Stimulated activated naive CD4-positive, alpha-beta T cell treated with Interleukin-2 at 50 U/mL for 16 hours (primary cell): ENCODE results near the gene ARHGEF16.

Experiments
- DNase-seq: peaks from one replicate; lab custom pipeline; 2025; lab: John Stamatoyannopoulos, UW

The ARHGEF16 gene

DNA sequence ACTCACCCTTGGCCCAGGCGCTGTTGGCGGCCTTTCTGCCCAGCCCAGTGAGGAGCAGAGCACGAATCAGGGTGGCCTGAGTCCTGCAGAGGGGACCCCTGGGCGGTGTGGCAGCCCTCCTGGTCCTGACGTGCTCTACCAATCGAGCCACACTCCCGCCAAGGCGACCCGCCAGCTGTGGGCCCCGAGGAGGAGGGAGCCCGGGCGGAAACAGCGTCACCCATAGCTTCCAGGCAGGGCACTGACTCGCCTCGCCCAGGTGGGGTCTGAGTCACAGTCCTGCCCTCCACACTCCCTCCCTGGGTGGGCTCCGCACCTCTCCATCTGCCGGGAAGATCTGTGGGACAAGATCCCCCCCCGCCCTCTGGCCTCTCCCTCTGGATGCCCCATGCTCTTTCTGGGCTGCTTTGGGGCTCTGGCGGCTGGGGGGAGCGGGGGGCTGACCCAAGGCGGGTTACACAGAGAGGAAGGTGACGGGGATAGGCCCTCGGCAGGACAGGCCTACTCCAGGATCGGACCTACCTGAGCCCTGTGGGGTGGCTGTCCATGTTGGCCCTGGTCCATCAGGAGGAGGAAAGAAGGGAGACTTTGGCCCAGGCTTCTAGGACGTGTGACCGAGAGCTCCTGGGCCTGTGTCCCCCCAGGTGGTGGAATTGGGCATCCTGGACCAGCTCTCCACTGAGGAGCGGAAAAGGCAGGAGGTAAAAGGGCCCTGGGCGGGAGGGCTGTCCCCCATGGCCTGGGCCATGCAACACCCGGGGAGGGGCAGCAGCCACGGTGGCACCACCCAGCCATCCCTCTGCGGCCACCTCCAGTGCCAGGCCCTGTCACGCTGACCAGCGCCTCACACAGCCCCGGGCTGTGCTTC lies 14.0 kb downstream of the ARHGEF16 start:
- no peak for DNase-seq

DNA sequence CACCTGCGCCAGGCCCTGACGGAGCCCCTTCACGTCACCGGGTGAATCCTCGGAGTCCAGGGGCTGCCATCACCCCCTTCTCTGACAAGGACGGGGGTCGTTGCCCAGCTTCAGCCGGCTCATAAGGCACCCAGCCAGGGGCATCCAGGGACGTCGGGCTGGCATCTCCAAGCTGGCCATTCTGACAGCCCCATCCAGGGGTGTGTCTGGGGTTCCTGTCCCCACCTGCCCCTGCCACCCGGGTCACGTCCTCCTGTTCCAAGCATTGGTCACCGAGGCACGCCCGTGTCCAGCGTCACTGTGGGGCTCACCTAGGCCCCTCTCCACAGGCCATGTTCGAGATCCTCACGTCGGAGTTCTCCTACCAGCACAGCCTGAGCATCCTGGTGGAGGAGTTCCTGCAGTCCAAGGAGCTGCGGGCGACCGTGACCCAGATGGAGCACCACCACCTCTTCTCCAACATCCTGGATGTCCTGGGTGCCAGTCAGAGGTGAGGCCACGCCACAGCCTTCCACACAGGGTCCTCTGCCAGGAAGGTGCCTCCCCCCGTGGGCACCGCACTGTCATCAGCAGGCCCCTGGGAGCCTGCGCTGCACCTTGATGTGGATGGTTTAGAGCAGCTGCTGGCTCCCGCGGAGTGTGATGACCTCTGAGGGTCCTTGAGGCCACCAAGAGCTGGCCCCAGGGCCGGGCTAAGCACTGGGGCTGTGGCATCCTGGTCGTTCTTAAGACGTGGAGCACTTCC lies 14.8 kb downstream of the ARHGEF16 start:
- DNase-seq, result no peak

DNA sequence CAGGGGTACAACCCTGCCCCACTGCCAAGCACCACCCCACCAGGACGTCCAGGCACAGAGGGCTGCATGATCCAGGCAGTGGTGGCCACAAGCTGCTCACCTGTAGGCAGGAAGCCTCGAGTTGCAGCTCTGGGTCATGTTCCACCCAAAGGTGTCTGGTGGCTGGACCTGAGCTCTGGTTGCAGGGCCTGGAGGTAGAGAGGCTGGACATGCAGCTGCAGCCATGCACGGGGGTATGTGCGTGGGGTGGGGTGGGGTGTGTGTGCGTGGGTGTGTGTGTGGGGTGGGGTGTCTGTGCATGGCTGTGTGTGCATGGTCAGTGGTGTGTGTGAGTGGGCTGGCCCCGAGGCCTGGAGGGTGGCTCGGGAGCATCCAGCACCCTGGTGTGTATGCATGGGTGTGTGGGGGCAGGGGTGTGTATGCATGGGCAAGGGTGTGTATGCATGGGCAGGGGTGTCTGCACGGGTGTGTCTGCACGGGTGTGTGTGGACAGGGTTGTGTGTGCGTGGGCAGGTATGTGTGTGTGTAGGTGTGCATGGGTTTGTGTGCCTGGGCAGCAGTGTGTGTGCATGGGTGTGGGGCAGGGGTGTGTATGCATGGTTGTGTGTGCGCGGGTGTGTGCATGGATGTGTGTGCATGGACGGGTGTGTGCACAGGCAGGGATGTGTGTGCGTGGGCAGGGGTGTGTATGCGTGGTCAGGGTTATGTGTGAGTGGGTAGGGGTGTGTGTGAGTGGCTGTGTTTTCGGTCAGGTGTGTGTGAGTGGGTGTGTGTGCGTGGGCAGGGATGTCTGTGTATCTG lies 15.6 kb downstream of the ARHGEF16 start:
- DNase-seq, result no peak

DNA sequence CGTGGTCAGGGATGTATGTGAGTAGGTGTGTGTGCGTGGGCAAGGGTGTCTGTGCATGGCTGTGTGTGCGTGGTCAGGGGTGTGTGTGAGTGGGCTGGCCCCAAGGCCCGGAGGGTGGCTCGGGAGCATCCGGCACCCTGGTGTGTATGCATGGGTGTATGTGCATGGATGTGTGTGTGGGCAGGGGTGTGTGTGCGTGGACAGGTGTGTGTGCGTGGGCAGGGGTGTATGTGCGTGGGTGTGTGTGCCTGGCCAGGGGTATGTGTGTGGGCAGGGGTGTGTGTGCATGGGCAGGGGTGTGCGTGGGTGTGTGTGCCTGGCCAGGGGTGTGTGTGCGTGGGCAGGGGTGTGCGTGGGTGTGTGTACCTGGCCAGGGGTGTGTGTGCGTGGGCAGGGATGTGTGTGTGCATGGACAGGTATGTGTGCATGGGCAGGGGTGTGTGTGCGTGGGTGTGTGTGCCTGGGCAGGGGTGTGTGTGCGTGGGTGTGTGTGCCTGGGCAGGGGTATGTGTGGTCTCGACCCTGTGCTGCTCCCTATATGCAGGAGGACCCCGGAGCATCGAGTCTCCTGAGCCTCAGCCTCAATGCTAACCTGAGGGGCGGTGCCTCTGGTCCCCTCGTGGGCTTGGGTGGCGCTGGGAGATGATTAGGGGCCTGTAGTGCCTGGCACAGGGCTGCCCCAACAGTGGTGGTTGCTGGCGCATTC lies 16.3 kb downstream of the ARHGEF16 start:
- no peak for DNase-seq

DNA sequence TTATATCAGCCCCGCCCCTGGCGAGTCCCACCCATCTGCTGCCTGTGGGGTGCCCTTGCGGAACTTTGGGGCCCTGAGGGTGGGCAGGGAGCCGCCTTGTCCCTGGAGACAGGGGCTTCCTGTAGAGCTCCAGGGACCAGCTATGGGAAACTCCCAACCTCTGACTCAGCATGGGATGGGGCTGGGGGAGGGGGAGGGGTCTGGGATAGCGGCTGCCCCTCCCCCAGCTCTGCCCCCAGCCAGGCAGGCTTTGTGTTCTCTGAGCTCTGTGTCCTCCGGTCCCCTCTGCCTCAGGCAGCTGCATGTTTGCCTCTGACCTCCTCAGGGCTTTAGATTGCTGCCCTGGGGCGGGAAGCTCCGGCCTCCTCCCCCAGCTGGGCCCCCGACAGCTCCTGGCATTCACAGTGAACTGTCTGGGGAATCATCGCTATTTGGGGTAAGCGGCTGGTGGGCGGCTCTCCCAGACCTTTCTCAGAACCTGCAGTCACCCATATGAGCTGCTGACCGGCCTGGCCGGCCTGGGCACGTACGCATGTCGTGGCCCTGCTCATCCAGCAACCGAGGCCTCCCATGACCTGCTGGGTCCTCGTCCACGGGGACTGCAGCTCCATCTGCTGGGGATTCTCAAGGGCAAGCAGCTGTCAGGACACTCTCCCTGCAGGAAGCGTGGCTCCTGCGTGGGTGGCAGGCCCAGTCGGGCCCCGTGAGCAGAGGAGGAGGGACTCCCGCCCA lies 17.1 kb downstream of the ARHGEF16 start:
- DNase-seq, result no peak

DNA sequence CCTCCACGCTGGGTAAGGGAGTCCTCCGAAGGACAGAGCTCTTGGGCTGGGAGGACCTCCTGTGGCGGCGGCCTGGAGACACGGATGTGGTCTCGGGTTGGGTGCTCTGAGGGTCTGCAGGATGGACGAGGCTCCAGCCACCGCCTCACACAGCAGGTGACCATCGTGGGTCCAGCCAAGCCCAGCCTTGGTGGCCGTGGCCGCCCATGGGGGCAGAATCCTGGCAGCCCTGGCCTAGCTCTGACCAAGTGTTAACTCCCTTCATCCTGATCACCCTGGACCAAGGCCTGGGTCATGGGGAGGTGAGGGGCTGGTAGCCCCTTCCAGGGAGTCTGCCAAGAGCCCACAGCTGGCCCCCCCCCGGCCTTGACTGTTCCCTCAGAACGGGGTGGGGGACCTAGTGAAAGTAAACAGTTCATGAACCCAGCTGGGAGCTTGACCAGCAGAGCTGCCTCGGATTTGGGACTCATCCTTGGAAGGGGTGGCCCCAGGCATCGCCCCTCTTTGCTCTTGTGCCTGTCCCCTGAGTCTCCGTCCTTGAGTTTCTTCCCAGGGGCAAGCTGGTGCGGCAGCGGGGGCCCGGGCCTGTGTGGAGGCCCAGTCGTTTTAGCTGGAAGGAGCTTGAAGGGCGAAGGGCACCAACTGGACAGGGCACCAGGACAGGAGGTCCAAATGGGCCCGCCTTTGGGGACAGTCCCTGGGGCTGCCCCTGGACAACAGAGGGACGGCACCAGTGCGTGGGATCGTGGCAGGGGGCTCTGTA lies 17.8 kb downstream of the ARHGEF16 start:
- no peak for DNase-seq

DNA sequence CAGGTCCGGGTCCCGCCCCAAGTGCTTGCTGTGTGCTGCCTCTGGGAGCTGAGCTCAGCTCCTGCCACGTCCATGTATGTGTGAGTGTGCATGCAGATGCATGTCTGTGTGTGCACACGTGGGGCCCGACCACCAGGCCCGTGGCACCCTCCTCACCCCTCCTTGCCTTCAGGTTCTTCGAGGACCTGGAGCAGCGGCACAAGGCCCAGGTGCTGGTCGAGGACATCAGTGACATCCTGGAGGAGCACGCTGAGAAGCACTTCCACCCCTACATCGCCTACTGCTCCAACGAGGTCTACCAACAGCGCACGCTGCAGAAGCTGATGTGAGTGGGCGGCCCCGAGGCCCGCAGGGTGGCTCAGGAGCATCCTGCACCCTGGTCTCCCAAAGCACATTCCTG lies 18.4 kb downstream of the ARHGEF16 start:
- DNase-seq, result no peak

DNA sequence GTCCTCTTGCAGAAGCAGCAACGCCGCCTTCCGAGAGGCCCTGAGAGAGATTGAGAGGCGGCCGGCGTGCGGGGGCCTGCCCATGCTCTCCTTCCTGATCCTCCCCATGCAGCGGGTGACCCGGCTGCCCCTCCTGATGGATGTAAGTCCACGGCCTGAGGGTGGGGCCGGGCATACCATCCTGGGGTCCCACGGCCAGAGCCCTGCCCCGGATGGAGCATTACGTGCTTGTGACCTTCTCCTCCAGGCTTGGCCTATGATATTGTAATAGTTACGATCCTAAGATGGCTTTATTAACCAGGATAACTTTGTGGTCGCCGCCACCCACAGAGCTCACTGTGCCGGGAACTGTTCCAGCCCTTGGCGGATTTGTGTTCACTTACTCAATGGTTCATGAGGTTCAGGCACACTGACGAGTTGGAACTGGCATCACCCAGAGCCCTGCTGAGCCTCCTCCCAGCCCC lies 18.9 kb downstream of the ARHGEF16 start:
- DNase-seq, result no peak

DNA sequence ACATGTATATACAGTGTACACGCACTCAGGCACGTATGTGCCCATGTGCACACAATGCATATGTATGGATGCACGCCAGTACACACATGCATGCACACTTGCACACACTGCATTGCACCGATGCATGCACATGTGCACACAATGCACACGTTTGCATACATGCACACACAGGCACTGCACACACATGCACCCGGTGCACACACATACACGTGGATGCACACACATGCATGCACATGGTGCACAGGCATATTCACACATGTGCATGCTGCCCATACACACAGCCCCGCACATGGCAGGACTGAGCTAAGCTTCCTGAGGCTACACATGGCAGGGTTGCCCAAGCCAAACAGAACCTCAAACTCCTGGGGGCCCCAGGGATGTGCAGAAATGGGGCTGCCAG lies 19.6 kb downstream of the ARHGEF16 start:
- no peak for DNase-seq

DNA sequence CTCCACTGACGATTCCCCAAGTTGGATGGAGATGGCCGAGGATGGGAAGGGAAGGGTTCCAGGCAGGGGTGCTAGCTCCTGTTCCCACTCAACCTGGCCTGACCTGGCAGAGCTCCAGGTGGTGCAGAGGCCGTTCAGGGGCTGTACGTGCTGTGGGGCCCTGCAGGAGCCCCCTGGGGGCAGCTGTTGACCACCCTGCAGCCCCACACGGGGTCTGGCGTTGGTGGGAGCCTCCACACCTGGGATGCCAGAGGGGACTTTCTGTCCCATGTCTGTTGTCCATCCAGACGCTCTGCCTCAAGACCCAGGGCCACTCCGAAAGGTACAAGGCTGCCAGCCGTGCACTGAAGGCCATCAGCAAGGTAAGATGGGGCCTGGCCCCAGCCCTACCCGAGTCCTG lies 20.0 kb downstream of the ARHGEF16 start:
- DNase-seq, result no peak

DNA sequence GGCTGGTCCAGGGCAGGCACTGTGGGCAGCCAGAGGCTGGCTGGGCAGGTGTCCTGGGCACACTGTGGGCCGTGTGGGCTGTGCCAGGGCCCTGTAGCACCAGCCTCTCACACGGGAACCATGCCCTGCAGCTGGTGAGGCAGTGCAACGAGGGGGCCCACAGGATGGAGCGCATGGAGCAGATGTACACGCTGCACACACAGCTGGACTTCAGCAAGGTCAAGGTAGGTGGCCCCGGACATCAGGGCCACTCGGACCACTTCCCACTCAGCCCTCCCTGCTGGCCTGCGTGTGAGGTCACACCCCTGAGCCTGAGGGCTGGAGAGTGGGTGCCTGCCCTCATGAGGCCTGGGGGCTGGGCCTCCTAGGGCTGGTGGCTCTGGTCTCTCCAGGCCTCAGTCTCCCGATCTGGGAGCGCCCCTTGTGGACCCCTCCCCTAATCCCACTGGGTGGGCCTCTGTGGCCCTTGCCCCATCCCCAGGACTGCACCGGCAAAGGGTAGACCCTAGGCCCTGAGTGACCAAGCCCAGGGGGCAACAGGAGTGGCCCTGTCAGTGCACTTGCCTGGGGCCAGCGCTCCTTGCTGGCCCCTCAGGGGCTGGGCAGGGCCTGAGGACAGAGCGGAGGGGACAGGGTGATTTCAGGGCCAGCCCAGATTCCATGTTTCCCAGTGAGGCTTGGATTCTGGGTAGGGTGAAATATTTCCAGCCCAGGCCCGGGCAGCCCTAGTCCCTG lies 21.5 kb downstream of the ARHGEF16 start:
- DNase-seq, result no peak

DNA sequence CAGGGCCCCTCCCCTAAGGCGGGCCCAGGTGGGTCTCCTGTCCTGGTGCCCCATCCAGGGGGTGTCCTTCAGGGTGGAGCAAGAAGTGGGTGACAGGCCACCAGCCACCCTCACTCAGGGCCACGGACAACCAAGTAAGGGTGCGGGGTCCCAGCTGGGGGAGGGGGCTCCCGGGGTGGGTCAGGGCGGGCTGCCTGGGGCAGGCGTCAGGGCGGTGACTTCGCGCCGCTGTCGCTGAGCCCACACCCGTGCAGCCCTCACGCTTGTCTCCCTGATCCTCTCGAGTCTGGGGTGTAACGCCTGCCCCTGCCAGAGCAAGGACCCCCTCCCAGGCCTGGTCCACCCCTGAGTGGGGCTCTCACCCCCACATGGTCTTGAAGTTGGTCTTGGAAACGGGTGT lies 22.2 kb downstream of the ARHGEF16 start:
- no peak for DNase-seq

DNA sequence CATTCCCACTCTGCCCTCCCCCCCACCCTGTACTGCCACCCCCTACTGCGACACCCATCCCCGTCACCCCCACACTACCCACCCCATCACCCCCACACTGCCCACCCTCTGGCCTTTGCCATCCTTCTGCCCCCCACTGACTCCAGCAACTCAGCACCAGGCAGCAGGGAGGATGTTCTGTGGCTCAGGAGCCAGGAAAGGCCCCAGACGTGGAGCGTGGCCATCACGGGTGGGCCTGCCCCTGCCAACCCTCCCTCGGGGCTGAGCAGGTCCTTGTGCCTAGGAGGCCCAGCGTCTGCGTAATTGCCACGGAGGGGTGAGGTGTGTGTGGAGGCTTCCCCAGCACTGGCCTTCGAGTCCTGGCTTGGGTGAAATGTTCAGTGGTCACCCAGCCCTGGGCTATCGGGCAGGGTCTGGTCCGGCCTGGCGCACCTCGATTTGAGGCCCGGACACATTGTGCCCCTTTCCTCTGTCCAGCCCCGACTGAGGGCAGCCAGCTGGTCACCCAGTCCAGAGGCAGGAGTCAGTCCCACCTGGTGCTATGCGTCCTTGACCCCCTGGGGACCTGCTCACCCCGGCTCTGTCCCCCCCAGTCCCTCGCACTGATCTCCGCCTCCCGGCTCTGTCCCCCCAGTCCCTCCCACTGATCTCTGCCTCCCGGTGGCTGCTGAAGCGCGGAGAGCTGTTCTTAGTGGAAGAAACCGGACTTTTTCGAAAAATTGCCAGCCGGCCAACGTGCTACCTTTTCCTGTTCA lies 23.0 kb downstream of the ARHGEF16 start:
- DNase-seq, result no peak

DNA sequence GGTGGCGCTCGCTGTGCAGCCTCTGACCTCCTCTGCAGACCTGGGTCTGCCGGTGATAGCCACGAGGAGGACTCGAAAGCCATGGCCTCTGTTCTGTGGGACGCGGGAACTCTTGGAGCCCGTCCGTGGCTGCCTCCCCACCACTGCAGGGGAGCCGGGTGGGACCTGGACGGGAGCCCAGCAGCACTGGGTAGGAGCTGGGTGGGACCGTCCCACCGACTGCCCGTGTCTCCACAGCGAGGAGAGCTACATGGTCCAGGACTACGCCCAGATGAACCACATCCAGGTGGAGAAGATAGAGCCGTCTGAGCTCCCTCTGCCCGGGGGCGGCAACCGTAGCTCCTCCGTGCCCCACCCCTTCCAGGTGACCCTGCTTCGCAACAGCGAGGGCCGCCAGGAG lies 23.7 kb downstream of the ARHGEF16 start:
- DNase-seq, result no peak

DNA sequence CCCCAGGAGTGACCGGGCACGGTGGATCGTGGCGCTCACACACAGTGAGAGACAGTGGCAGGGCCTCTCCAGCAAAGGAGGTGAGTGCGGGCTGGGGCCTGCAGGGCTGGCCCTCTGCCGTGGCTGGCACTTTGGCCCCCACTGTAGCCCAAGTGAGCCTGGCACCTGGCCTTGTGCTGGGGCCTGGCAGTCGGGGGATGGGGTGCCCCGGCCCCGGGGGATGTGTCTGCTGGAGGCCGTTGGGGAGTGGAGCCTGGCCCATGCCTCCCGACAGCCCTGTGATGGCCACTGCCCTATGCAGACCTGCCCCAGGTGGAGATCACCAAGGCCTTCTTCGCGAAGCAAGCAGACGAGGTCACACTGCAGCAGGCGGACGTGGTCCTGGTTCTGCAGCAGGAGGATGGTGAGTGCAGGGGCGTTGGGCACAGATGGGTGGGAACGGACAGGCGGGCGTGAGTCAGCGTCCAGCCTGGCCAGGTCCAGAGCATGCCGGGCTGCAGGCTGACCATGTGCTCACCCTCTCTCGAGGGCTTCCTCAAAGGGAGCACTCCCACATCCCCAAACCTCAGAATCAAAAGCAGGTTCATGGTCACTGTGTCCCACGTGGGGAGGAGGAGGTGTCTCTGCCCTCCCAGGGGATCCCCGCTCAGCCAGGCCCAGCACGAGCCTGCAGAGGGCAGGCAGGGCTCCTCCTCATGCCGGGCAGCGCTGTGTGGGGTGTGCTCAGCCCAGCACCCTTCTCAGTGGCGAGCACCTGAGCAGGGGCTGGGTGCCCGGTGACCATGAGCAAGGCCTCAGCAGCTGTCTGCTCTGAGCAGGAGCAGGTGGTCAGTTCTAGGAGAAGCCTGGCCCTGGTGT lies 25.3 kb downstream of the ARHGEF16 start:
- no peak for DNase-seq

DNA sequence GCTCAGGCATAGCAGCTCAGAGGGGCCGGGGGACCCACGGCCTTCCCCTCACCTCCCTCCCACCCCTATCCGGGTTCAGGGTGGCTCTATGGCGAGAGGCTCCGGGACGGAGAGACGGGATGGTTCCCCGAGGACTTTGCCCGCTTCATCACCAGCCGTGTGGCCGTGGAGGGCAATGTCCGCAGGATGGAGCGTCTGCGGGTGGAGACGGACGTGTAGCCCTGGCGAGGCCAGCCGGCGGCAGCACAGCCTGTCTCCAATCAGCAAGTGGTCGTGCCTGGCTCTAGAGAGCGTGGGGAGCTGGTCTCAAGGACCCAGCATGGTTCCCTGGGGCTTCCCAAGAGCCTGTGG lies 25.9 kb downstream of the ARHGEF16 start:
- no peak for DNase-seq

DNA sequence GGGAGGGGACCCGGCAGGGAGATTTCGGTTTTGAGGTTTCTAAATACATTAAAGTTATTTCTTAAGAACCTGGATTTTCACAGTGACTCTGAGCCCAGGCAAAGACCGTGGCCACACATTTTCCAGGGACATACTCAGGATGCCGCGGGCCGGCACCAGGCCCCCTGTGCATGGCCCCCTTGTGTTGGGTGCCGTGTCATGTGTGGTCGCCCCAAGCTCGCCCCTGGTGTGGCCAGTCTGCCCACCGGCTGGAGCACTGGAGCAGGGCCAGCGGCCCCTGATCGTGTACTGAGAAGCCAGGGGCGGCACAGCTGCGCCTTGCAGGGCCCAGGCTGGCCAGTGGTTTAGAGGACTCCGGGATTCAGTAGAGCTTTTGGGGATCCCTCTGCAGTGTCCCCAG lies 26.6 kb downstream of the ARHGEF16 start:
- no peak for DNase-seq

DNA sequence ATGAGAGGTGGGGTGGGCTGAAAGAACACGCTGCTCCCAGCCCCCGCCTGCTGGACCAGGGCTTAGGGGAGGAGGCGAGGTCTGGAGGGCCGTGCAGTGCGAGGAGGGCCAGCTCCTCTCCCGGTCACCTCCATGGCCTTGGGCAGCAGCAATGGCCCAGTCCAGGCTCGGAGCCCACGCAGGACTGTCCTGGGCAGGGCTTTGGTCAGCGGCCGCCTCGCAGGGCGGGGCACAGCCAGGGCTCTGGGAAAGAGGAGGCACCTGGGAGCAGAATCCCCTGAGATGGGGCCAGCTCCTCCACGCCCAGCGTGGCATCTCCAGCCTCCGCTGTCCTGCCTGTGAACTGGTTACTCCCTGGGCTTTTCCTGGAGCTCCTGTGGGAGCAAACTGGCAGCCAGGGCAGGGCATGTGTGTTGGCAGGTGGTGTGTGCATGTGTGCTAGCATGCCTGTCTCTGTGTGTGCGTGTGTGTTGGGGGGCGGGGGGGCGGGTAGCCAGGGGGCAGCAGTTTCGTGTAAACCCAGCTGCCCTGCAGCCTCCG lies 27.4 kb downstream of the ARHGEF16 start:
- no peak for DNase-seq
